Smooth muscle cell (in vitro differentiated cells): ENCODE measurements around the gene SLC22A6. TPM values are rescaled to one million over a fixed set of nuclear protein-coding genes. Genes with fewer than 3 reads are reported as not detected.

Experiments used
- DNase-seq: peaks from one replicate; lab custom pipeline; 2025; ENCODE audit not compliant: unreplicated experiment; lab: John Stamatoyannopoulos, UW
- H2AFZ ChIP-seq: fragments of 200-600 bp; sonication (generic); 2 replicates; pipeline ENCODE4 v1.6.0; 2016; ENCODE audit warnings: antibody characterized with exemption, low read depth, mild to moderate bottlenecking
- H3F3A ChIP-seq: fragments of 200-600 bp; sonication (generic); 2 replicates; pipeline ENCODE4 v1.6.0; 2017; ENCODE audit warnings: antibody characterized with exemption, low read depth
- H3K27ac ChIP-seq: fragments of 200-600 bp; sonication (generic); 2 replicates; pipeline ENCODE4 v1.5.1; 2016; ENCODE audit warnings: low read depth, mild to moderate bottlenecking
- H3K27me3 ChIP-seq: fragments of 200-600 bp; sonication (generic); 2 replicates; pipeline ENCODE4 v1.6.1; 2016; ENCODE audit warnings: low read depth, mild to moderate bottlenecking
- H3K36me3 ChIP-seq: fragments of 200-600 bp; sonication (generic); 2 replicates; pipeline ENCODE4 v1.5.1; 2016; ENCODE audit warnings: low read depth
- H3K4me1 ChIP-seq: fragments of 200-600 bp; sonication (generic); 2 replicates; pipeline ENCODE4 v1.5.1; 2016; ENCODE audit warnings: low read depth
- H3K4me2 ChIP-seq: fragments of 200-600 bp; sonication (generic); 2 replicates; pipeline ENCODE4 v1.6.0; 2016; ENCODE audit warnings: mild to moderate bottlenecking
- H3K4me3 ChIP-seq: fragments of 200-600 bp; sonication (generic); 2 replicates; pipeline ENCODE4 v1.5.1; 2016; ENCODE audit warnings: mild to moderate bottlenecking
- H3K79me2 ChIP-seq: fragments of 200-600 bp; sonication (generic); 2 replicates; pipeline ENCODE4 v1.6.0; 2016; ENCODE audit warnings: low read depth, mild to moderate bottlenecking
- H3K9ac ChIP-seq: fragments of 200-600 bp; sonication (generic); 2 replicates; pipeline ENCODE4 v1.6.0; 2016; ENCODE audit warnings: low read depth
- H3K9me3 ChIP-seq: fragments of 200-600 bp; sonication (generic); replicated peaks from 2 replicates; pipeline ENCODE4 v1.5.1; 2016; ENCODE audit warnings: low read depth
- H4K20me1 ChIP-seq: fragments of 200-600 bp; sonication (generic); 2 replicates; pipeline ENCODE4 v1.6.0; 2016; ENCODE audit warnings: low read depth
- CTCF ChIP-seq: fragments of 200-600 bp; sonication (generic); IDR thresholded peaks from 2 replicates; pipeline ENCODE4 v1.5.1; 2017; ENCODE audit warnings: borderline replicate concordance, mild to moderate bottlenecking, antibody characterized with exemption; ENCODE audit not compliant: insufficient read depth, poor library complexity, severe bottlenecking
- WGBS: methylation state at CpG from one replicate; pipeline ENCODE4 v1.1.7; 2016; ENCODE audit warnings: low lambda C conversion rate; 5-methylcytosine and 5-hydroxymethylcytosine counted together
- polyA plus RNA-seq: library from polyadenylated mRNA; unstranded; fragments of >200 nt; fragmentation: Nextera tagmentation; extraction: Ambion mirVana; gene quantifications from 2 replicates; pipeline ENCODE4 v1.2.1, GENCODE V29; 2016
- small RNA-seq: library from RNA; depleted of rRNA; stranded (forward); fragments of <200 nt; gene quantifications from one replicate; pipeline ENCODE3, GENCODE V24; 2014
- total RNA-seq: library from RNA; depleted of rRNA; stranded (reverse); fragments of >200 nt; gene quantifications from 2 replicates; pipeline ENCODE4 v1.2.3, GENCODE V29; 2014

SLC22A6 gene
- total and polyA plus RNA-seq, 2 experiments from 2014 or later = not detected

GRCh38 chr11:62926680-62927455 is 57.9 kb downstream of the SLC22A6 start:
- Histone ChIP-seq H2AFZ (no peak overlapping the region), H3K9me3 (no peaks in the 10 kb centered on the region), H3K27ac (no peak overlapping the region), H3K36me3 (no peaks in the 10 kb centered on the region), H3K79me2 (no peaks in the 10 kb centered on the region), H3K27me3 (peaks cover 75% of the 10 kb centered on the region), H4K20me1 (no peaks in the 10 kb centered on the region), H3K4me3 (peak overlapping the region; percentile 43), H3K4me1 (peaks cover 13% of the 10 kb centered on the region), H3K4me2 (peak overlapping the region; percentile 95), H3F3A (no peaks in the 10 kb centered on the region), H3K9ac (no peak overlapping the region)
- DNase-seq = no peak
- WGBS = 11% methylated on average over 49 of the region's 53 CpGs
- TF ChIP-seq CTCF = no peak

Small RNA genes lying within 50 kb of the gene (small RNA-seq; reads per million reads assigned to genes)
- gene RN7SL259P = not detected

Other genes starting within 250 kb of the SLC22A6 start
- gene ZBTB3, start 230.8 kb downstream of the SLC22A6 start, total RNA-seq = 3.3 TPM in 2 replicates
- 2.9 and 3.6 TPM in 2 replicates for gene ZBTB3, start 230.8 kb downstream of the SLC22A6 start, polyA plus RNA-seq
- gene POLR2G, start 223.4 kb downstream of the SLC22A6 start, total RNA-seq = 147 and 197 TPM in 2 replicates
- 192 and 220 TPM in 2 replicates for gene POLR2G, start 223.4 kb downstream of the SLC22A6 start, polyA plus RNA-seq
- 10.5 and 11.9 TPM in 2 replicates for gene TAF6L, start 213.6 kb downstream of the SLC22A6 start, total RNA-seq
- gene TAF6L, start 213.6 kb downstream of the SLC22A6 start, polyA plus RNA-seq = 18.6 and 27.2 TPM in 2 replicates
- 96.0 and 103 TPM in 2 replicates for gene TMEM179B, start 197.6 kb downstream of the SLC22A6 start, total RNA-seq
- 113 and 125 TPM in 2 replicates for gene TMEM179B, start 197.6 kb downstream of the SLC22A6 start, polyA plus RNA-seq
- 43.2 and 47.8 TPM in 2 replicates for gene TMEM223, start 193.0 kb downstream of the SLC22A6 start, total RNA-seq
- gene TMEM223, start 193.0 kb downstream of the SLC22A6 start, polyA plus RNA-seq = 40.8 and 46.8 TPM in 2 replicates
- gene NXF1, start 179.5 kb downstream of the SLC22A6 start, total RNA-seq = 33.4 and 35.4 TPM in 2 replicates
- gene NXF1, start 179.5 kb downstream of the SLC22A6 start, polyA plus RNA-seq = 46.5 and 78.8 TPM in 2 replicates
- gene STX5, start 152.9 kb downstream of the SLC22A6 start, total RNA-seq = 44.6 and 52.6 TPM in 2 replicates
- 67.9 and 69.0 TPM in 2 replicates for gene STX5, start 152.9 kb downstream of the SLC22A6 start, polyA plus RNA-seq
- gene TEX54, start 152.1 kb downstream of the SLC22A6 start, total RNA-seq = not detected in 2 replicates
- gene TEX54, start 152.1 kb downstream of the SLC22A6 start, polyA plus RNA-seq = 1.4 and 3.1 TPM in 2 replicates
- gene WDR74, start 145.4 kb downstream of the SLC22A6 start, total RNA-seq = 19.3 and 36.6 TPM in 2 replicates
- gene WDR74, start 145.4 kb downstream of the SLC22A6 start, polyA plus RNA-seq = 41.3 and 46.1 TPM in 2 replicates
- 181 and 248 TPM in 2 replicates for gene SLC3A2, start 104.1 kb downstream of the SLC22A6 start, total RNA-seq
- gene SLC3A2, start 104.1 kb downstream of the SLC22A6 start, polyA plus RNA-seq = 179 and 291 TPM in 2 replicates
- not detected in 2 replicates for gene CHRM1, start 63.6 kb downstream of the SLC22A6 start, total RNA-seq
- gene CHRM1, start 63.6 kb downstream of the SLC22A6 start, polyA plus RNA-seq = not detected in 2 replicates
- not detected in 2 replicates for gene SLC22A8, start 30.9 kb upstream of the SLC22A6 start, total RNA-seq
- not detected in 2 replicates for gene SLC22A8, start 30.9 kb upstream of the SLC22A6 start, polyA plus RNA-seq
- gene SLC22A24, start 159.3 kb upstream of the SLC22A6 start, total RNA-seq = not detected in 2 replicates
- not detected in 2 replicates for gene SLC22A24, start 159.3 kb upstream of the SLC22A6 start, polyA plus RNA-seq